ENCODE results near the gene LIMCH1.
"Not testable (repeated sequence)": the region's sequence is repeated elsewhere in the genome, so short reads cannot be mapped to it uniquely, and the experiment has no call there.

The LIMCH1 gene

DNA sequence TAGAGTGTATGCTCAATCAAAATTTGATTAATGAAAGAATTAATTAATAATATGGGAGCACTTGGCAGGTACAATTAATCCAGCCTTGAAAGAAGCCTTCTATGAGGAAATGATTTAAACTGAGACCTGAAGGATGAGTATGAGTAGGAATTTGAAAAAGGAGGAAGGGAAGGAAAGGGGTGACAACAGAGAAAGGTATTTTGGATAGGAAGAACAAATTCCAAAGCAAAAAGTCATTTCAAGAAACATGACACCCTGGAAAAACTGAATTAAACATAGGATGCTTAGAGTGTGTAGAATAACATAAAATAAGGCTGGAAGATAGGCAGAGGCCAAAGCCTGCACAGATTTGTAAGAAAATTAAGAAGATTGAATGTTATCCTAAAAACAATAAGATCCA, 180.9 kb downstream of the LIMCH1 start:
- Histone ChIP-seq H3K9ac (ENCODE audit: insufficient read length) (no peak overlapping the region), H3K27ac (no peak overlapping the region), H3K9me3 (ENCODE audit: low read depth, low read length) (no peaks in the 10 kb centered on the region), H3K4me3 (no peak overlapping the region), H3K36me3 (ENCODE audit: insufficient read depth, low read length) (no peaks in the 10 kb centered on the region)
- TF ChIP-seq FOXP2 (optimal IDR thresholded peaks at IDR 0.05; ENCODE audit: control extremely low read depth, extremely low read length, insufficient read depth) (no peak), POLR2AphosphoS5 (IDR thresholded peaks at IDR 0.05; ENCODE audit: borderline replicate concordance, low read depth, low read length) (no peak), EZH2 (IDR thresholded peaks at IDR 0.05) (no peak)
- DNase-seq (ENCODE audit: low read depth, low spot score), result no peak

DNA sequence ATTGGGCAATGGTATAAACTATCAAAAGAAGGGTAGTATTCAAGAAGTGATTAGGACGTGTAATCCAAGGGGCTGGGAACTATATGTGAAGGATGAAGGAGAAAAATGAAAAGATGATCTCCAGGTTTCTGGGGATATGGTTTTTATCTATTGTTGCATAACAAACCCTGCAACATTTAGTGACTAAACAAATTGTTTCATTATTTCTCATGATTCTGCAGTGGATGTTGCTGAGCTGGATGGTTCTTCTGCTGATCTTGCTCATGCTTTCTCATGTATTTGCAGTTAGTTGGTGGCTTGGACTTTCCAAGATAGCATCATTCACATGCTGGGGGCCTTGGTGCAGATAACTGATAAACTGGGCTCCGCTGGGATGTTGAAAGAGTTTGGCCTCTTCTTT, 181.5 kb downstream of the LIMCH1 start:
- Histone ChIP-seq H3K27ac (no peak overlapping the region), H3K9ac (ENCODE audit: insufficient read length) (no peak overlapping the region), H3K9me3 (ENCODE audit: low read depth, low read length) (no peaks in the 10 kb centered on the region), H3K4me3 (no peak overlapping the region), H3K36me3 (ENCODE audit: insufficient read depth, low read length) (no peaks in the 10 kb centered on the region)
- no peak for TF ChIP-seq FOXP2 (optimal IDR thresholded peaks at IDR 0.05; ENCODE audit: control extremely low read depth, extremely low read length, insufficient read depth)
- DNase-seq (ENCODE audit: low read depth, low spot score), result no peak

DNA sequence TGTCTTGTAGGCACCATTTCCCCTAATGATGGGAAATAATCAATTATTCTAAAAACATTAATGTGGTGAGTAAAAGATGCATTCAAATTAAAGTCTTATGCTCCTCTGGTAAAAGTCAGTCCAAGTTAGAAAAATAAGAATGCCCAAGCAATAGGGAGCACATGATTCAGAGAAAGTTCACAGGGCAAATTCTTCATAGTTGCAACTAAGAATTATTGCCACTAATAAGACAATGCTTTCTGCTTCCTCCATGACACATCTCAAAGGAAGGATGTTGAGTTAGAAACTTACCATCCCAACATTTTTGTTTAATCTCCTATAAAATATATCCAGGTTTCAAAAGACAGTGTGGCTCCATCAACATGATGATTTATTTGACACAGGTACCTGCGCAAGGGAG, 184.2 kb downstream of the LIMCH1 start:
- no peak for TF ChIP-seq EZH2 (IDR thresholded peaks at IDR 0.05)
- TF ChIP-seq POLR2AphosphoS5 (IDR thresholded peaks at IDR 0.05; ENCODE audit: borderline replicate concordance, low read depth, low read length), result no peak
- Histone ChIP-seq H3K27ac (no peak overlapping the region), H3K4me3 (no peak overlapping the region), H3K9me3 (ENCODE audit: low read depth, low read length) (no peaks in the 10 kb centered on the region), H3K36me3 (ENCODE audit: insufficient read depth, low read length) (no peaks in the 10 kb centered on the region), H3K9ac (ENCODE audit: insufficient read length) (no peak overlapping the region)
- DNase-seq (ENCODE audit: low read depth, low spot score), result no peak

DNA sequence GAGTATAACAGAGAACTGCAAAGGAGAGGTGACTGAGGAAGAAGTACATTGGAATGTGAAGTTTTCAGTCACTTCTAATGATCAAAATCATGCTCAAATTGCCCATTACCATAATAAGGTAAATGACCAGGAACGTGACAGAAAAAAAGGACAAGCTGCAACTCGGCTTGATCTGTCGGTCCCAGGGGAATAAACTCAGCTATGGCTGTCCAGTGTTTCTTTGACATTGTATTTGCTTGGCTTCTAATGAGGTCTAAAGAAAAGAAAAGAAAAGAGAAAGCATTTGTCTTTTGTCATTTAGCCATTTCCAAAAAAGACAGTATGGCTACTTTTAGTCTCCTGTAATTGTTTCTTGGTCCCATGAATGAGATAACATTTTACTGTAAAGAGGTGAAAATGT, 185.3 kb downstream of the LIMCH1 start:
- no peak for TF ChIP-seq POLR2AphosphoS5 (IDR thresholded peaks at IDR 0.05; ENCODE audit: borderline replicate concordance, low read depth, low read length)
- no peak for TF ChIP-seq FOXP2 (optimal IDR thresholded peaks at IDR 0.05; ENCODE audit: control extremely low read depth, extremely low read length, insufficient read depth)
- TF ChIP-seq EZH2 (IDR thresholded peaks at IDR 0.05), result no peak
- Histone ChIP-seq H3K9me3 (ENCODE audit: low read depth, low read length) (no peaks in the 10 kb centered on the region), H3K4me3 (no peak overlapping the region), H3K27ac (no peak overlapping the region), H3K9ac (ENCODE audit: insufficient read length) (no peak overlapping the region), H3K36me3 (ENCODE audit: insufficient read depth, low read length) (no peaks in the 10 kb centered on the region)
- DNase-seq (ENCODE audit: low read depth, low spot score), result no peak

DNA sequence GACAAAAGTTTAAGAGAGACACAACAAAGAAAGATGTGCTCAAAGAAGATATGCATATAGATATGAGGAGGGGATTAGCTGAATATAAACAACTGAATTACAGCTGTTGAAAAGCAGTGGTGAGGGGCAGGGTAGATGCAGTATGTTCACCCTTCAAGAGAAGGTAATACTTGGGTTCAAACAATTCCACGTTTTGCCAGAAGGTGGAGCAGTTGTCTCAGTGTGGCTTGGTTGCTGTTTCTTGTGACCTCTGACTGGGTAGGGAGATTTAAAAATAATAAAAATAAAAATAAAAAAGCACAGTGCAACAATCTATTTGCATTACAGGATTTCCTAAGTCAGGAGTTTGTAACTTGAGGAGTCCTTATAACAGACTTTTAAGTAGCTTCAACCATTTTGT, 187.3 kb downstream of the LIMCH1 start:
- no peak overlapping the region for H3K4me3 ChIP-seq
- DNase-seq (ENCODE audit: low read depth, low spot score), result no peak
- H3K9ac ChIP-seq (ENCODE audit: insufficient read length), result no peak overlapping the region
- no peak for TF ChIP-seq POLR2AphosphoS5 (IDR thresholded peaks at IDR 0.05; ENCODE audit: borderline replicate concordance, low read depth, low read length)
- no peak for TF ChIP-seq EZH2 (IDR thresholded peaks at IDR 0.05)
- no peak for TF ChIP-seq FOXP2 (optimal IDR thresholded peaks at IDR 0.05; ENCODE audit: control extremely low read depth, extremely low read length, insufficient read depth)
- no peak overlapping the region for H3K27ac ChIP-seq
- no peaks in the 10 kb centered on the region for H3K36me3 ChIP-seq (ENCODE audit: insufficient read depth, low read length)
- H3K9me3 ChIP-seq (ENCODE audit: low read depth, low read length), result no peaks in the 10 kb centered on the region

DNA sequence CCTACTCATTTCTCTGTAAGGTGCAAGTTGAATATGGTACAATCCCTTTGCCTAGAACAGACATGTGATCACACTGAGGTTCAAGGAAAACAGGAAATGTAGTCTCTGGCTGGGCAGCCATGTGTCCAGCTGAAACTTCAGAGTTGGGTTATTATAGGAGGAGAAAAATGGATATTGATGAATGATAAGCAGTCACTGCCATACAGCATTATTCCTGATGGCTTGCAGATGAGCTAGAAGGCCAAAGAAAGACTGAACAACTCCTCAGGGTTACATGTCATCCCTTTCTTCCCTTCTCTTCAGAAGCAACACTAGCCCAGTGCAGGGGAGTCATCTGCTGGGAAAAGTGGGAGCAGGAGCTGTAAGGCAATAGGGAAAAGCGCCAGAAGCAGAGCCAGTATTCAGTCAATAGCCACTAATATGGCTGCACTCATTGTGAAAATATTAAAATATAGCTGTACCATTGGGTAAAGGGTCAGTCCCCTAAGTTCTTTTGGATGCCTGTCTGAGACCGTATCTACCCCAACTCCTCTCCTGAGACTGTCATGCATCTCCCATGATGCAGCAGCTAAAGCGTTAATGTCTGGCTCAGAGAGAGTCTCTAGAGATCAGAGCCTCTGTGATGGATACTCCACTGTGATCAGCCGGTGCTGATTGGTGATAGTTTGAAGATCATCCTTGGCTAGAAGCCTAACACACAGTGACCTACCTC, 190.1 kb downstream of the LIMCH1 start:
- H3K9ac ChIP-seq (ENCODE audit: insufficient read length), result no peak overlapping the region
- no peaks in the 10 kb centered on the region for H3K36me3 ChIP-seq (ENCODE audit: insufficient read depth, low read length)
- no peak for TF ChIP-seq POLR2AphosphoS5 (IDR thresholded peaks at IDR 0.05; ENCODE audit: borderline replicate concordance, low read depth, low read length)
- TF ChIP-seq EZH2 (IDR thresholded peaks at IDR 0.05), result no peak
- no peak for TF ChIP-seq FOXP2 (optimal IDR thresholded peaks at IDR 0.05; ENCODE audit: control extremely low read depth, extremely low read length, insufficient read depth)
- no peak for DNase-seq (ENCODE audit: low read depth, low spot score)
- no peak overlapping the region for H3K27ac ChIP-seq
- H3K9me3 ChIP-seq (ENCODE audit: low read depth, low read length), result no peaks in the 10 kb centered on the region
- H3K4me3 ChIP-seq, result no peak overlapping the region

DNA sequence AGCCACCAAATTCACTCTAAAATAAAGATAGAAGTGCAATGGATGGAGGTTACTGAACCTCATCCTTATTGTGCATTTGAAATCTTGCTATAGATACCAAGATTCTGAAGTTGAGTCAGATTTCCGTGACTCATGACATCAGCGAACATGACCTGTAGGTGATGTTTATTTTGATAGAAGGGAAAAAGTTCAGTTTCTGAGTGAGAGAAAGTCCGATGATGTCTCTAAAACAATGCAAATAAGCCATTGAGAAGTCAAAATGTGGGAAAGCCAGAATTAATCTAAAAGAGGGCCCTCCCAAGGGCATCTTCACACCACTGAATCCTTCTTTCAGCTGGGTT, 190.6 kb downstream of the LIMCH1 start:
- H3K9ac ChIP-seq (ENCODE audit: insufficient read length), result no peak overlapping the region
- no peak overlapping the region for H3K27ac ChIP-seq
- no peak overlapping the region for H3K4me3 ChIP-seq
- TF ChIP-seq POLR2AphosphoS5 (IDR thresholded peaks at IDR 0.05; ENCODE audit: borderline replicate concordance, low read depth, low read length) (no peak), EZH2 (IDR thresholded peaks at IDR 0.05) (no peak), FOXP2 (optimal IDR thresholded peaks at IDR 0.05; ENCODE audit: control extremely low read depth, extremely low read length, insufficient read depth) (no peak)
- no peak for DNase-seq (ENCODE audit: low read depth, low spot score)
- H3K9me3 ChIP-seq (ENCODE audit: low read depth, low read length), result no peaks in the 10 kb centered on the region
- no peaks in the 10 kb centered on the region for H3K36me3 ChIP-seq (ENCODE audit: insufficient read depth, low read length)

DNA sequence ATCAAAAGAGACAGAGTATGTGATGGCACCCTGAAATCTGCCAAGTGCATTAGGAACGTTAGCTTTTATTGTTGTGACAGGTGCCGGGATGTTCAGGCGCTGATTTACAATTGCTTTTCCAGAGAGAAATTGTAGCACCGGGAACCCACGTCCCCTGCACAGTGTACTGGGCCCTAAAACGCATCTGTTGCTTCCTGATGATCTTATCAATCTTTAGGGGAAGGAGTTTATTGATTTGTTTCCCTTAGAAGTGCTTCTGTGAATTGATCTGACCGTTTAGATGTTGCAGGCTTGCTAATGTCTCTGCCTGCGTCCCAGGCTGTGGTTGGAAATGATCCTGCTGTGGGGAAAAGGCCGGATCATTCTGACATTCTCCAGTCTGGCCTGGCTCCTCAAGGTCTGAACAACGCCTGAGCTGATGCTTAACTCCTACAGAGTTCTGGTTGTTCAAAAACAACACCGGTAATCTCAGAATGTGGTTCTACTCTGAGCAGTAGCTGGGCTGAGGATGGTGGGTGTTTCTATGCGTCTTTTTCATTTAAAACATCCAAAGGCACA, 193.7 kb downstream of the LIMCH1 start:
- Histone ChIP-seq H3K36me3 (ENCODE audit: insufficient read depth, low read length) (no peaks in the 10 kb centered on the region), H3K4me3 (no peak overlapping the region), H3K27ac (no peak overlapping the region), H3K9me3 (ENCODE audit: low read depth, low read length) (no peaks in the 10 kb centered on the region), H3K9ac (ENCODE audit: insufficient read length) (no peak overlapping the region)
- TF ChIP-seq EZH2 (IDR thresholded peaks at IDR 0.05) (no peak), POLR2AphosphoS5 (IDR thresholded peaks at IDR 0.05; ENCODE audit: borderline replicate concordance, low read depth, low read length) (no peak), FOXP2 (optimal IDR thresholded peaks at IDR 0.05; ENCODE audit: control extremely low read depth, extremely low read length, insufficient read depth) (no peak)
- DNase-seq (ENCODE audit: low read depth, low spot score), result no peak

DNA sequence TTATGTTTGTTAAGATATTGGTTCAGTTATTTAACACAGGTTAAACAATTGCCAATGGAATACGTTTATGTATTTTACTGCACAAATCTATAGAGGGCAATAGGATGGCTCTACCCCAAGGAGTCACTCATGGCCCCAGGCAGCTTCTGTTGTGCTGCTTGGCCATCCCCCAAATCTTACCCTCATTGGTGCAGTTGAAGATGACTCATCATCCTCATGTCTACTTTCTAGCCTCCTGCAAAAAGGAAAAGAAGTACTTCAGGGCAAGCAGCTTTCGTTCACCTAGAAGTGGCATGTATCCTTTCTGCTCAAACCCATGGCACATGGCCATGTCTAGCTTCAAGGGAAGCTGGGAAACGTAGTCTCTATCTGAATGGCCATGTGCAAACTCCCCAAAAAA, 196.4 kb downstream of the LIMCH1 start:
- TF ChIP-seq FOXP2 (optimal IDR thresholded peaks at IDR 0.05; ENCODE audit: control extremely low read depth, extremely low read length, insufficient read depth) (no peak), POLR2AphosphoS5 (IDR thresholded peaks at IDR 0.05; ENCODE audit: borderline replicate concordance, low read depth, low read length) (no peak), EZH2 (IDR thresholded peaks at IDR 0.05) (no peak)
- Histone ChIP-seq H3K9ac (ENCODE audit: insufficient read length) (no peak overlapping the region), H3K36me3 (ENCODE audit: insufficient read depth, low read length) (no peaks in the 10 kb centered on the region), H3K4me3 (no peak overlapping the region), H3K9me3 (ENCODE audit: low read depth, low read length) (no peaks in the 10 kb centered on the region), H3K27ac (no peak overlapping the region)
- DNase-seq (ENCODE audit: low read depth, low spot score), result no peak

DNA sequence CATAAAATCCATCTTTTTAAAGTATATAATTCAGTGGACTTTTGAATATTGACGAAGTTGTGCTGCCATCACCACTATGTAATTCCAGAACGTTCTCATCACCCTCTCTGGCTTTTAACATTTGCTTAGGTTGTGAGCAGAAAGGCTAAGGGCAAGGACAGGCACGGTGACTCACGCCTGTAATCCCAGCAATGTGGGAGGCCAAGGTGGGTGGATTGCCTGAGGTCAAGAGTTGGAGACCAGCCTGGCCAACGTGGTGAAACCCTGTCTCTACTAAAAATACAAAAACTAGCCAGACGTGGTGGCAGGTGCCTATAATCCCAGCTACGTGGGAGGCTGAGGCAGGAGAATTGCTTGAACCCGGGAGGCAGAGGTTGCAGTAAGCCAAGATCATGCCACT, 199.5 kb downstream of the LIMCH1 start:
- H3K9me3 ChIP-seq (ENCODE audit: low read depth, low read length); H3K9ac ChIP-seq (ENCODE audit: insufficient read length); H3K4me3 ChIP-seq; DNase-seq (ENCODE audit: low read depth, low spot score); H3K36me3 ChIP-seq (ENCODE audit: insufficient read depth, low read length); H3K27ac ChIP-seq: not testable (repeated sequence)
